CD14-positive monocyte (primary cell): ENCODE measurements around the gene SSB. TPM values are rescaled to one million over a fixed set of nuclear protein-coding genes. Genes with fewer than 3 reads are reported as not detected.
A peak's percentile ranks its signal among the peaks of the same experiment; 100 is the strongest.

Source experiments
- DNase-seq, 3 donors: peaks; one replicate each; pipeline ENCODE4 v3.0.0-alpha.2; 2011 to 2022
- H2AFZ ChIP-seq: 2 replicates; pipeline ENCODE4 v1.6.0; 2012; ENCODE audit warnings: mild to moderate bottlenecking, low read depth, low read length, inconsistent platforms; ENCODE audit not compliant: insufficient read depth, poor library complexity, severe bottlenecking
- H3K27ac ChIP-seq, 2 donors: 1 replicate in 1 of 2; 2 replicates in 1 of 2; pipeline ENCODE4 v1.5.1; 2012 to 2013; ENCODE audit warnings: low read length in 2 of 2, control low read depth in 1 of 2, inconsistent platforms in 1 of 2, low read depth in 1 of 2, mild to moderate bottlenecking in 1 of 2
- H3K27me3 ChIP-seq, 2 donors: one replicate each; pipeline versions ENCODE4 v1.6.0 to v1.6.1; 2011 to 2013; ENCODE audit warnings: low read length in 2 of 2; ENCODE audit not compliant: control insufficient read depth in 2 of 2, insufficient read depth in 2 of 2
- H3K36me3 ChIP-seq, 2 donors: replicated peaks in 1 of 2; 1 replicate in 1 of 2; 2 replicates in 1 of 2; pipeline versions ENCODE4 v1.5.1 to v1.6.1; 2012 to 2013; ENCODE audit warnings: low read length in 2 of 2, control low read depth in 1 of 2, inconsistent platforms in 1 of 2, mild to moderate bottlenecking in 1 of 2; ENCODE audit not compliant: insufficient read depth in 2 of 2, control insufficient read depth in 1 of 2
- H3K4me1 ChIP-seq, 2 donors: 1 replicate in 1 of 2; 2 replicates in 1 of 2; pipeline versions ENCODE4 v1.5.1 to v1.6.1; 2012 to 2013; ENCODE audit warnings: low read length in 2 of 2, control low read depth in 1 of 2, inconsistent platforms in 1 of 2, mild to moderate bottlenecking in 1 of 2, moderate library complexity in 1 of 2; ENCODE audit not compliant: insufficient read depth in 2 of 2, control insufficient read depth in 1 of 2
- H3K4me2 ChIP-seq: replicated peaks from 2 replicates; pipeline ENCODE3; 2012; ENCODE audit warnings: low read length, moderate library complexity, mild to moderate bottlenecking; ENCODE audit not compliant: poor library complexity, severe bottlenecking; ENCODE audit errors: extremely low read depth
- H3K4me3 ChIP-seq, 3 experiments: fragments of 200-600 bp in 1 of 3; sonication (generic) in 1 of 3; replicated peaks in 1 of 3; 1 replicate in 2 of 3; 2 replicates in 1 of 3; pipeline ENCODE4 v1.5.1; 2011 to 2013; ENCODE audit warnings: low read length in 3 of 3, mild to moderate bottlenecking in 3 of 3, control low read depth in 2 of 3, low read depth in 2 of 3, inconsistent platforms in 1 of 3, moderate library complexity in 1 of 3
- H3K79me2 ChIP-seq: 2 replicates; pipeline ENCODE4 v1.6.0; 2012; ENCODE audit warnings: mild to moderate bottlenecking, control low read depth, inconsistent platforms, low read length, moderate library complexity; ENCODE audit not compliant: insufficient read depth
- H3K9ac ChIP-seq: 2 replicates; pipeline ENCODE4 v1.6.0; 2017; ENCODE audit warnings: low read length, mild to moderate bottlenecking; ENCODE audit not compliant: insufficient read depth, poor library complexity, severe bottlenecking
- H3K9me3 ChIP-seq, 2 donors: replicated peaks in 1 of 2; 1 replicate in 1 of 2; 2 replicates in 1 of 2; pipeline versions ENCODE4 v1.5.1 to v1.6.1; 2012 to 2013; ENCODE audit warnings: low read length in 2 of 2, control low read depth in 1 of 2; ENCODE audit not compliant: control insufficient read depth in 1 of 2, insufficient read depth in 1 of 2
- H4K20me1 ChIP-seq: 2 replicates; pipeline ENCODE4 v1.6.0; 2012; ENCODE audit warnings: mild to moderate bottlenecking, low read length, control low read depth, moderate library complexity; ENCODE audit not compliant: insufficient read depth
- H3K27ac Mint-ChIP-seq, 7 donors: one replicate each; pipeline ENCODE4 v1.8.0; 2020; ENCODE audit warnings: mild to moderate bottlenecking in 7 of 7, mixed read lengths in 7 of 7, moderate library complexity in 6 of 7, inconsistent platforms in 2 of 7
- H3K27me3 Mint-ChIP-seq, 3 donors: one replicate each; pipeline ENCODE4 v1.8.0; 2021 to 2022; ENCODE audit warnings: low read depth in 3 of 3, mild to moderate bottlenecking in 3 of 3, mixed read lengths in 3 of 3, moderate library complexity in 3 of 3, inconsistent platforms in 1 of 3
- H3K36me3 Mint-ChIP-seq, 2 donors: one replicate each; pipeline ENCODE4 v1.8.0; 2020; ENCODE audit warnings: mixed read lengths in 2 of 2, inconsistent platforms in 1 of 2, mild to moderate bottlenecking in 1 of 2
- H3K4me1 Mint-ChIP-seq: one replicate; pipeline ENCODE4 v1.8.0; 2020; ENCODE audit warnings: mild to moderate bottlenecking, mixed read lengths
- H3K4me3 Mint-ChIP-seq, 2 donors: one replicate each; pipeline ENCODE4 v1.8.0; 2020; ENCODE audit warnings: mild to moderate bottlenecking in 2 of 2, mixed read lengths in 2 of 2, moderate library complexity in 1 of 2
- H3K9me3 Mint-ChIP-seq, 7 donors: one replicate each; pipeline ENCODE4 v1.8.0; 2020 to 2022; ENCODE audit warnings: mixed read lengths in 7 of 7, mild to moderate bottlenecking in 6 of 7, moderate library complexity in 6 of 7, inconsistent platforms in 2 of 7
- CTCF ChIP-seq: fragments of 200-600 bp; IDR thresholded peaks from one replicate; pipeline ENCODE4 v1.8.0; 2022; ENCODE audit warnings: antibody characterized with exemption, mild to moderate bottlenecking
- WGBS: methylation state at CpG from one replicate; pipeline ENCODE4 v1.1.5; 2013; ENCODE audit warnings: missing lambda C conversion rate; ENCODE audit not compliant: insufficient coverage; 5-methylcytosine and 5-hydroxymethylcytosine counted together
- intact Hi-C, 2 donors: fragments of 100-400 bp; cut with micrococcal nuclease; formaldehyde crosslinking; loops; one replicate each; pipeline versions ENCODE4 v1.15.0 to v1.15.1; 2023
- polyA plus RNA-seq, 3 donors: library from polyadenylated mRNA; depleted of rRNA in 1 of 3; unstranded in 2 of 3; stranded (reverse) in 1 of 3; fragments of 300-500 nt in 2 of 3; fragments of >200 nt in 1 of 3; fragmentation: Illumina TruSeq in 2 of 3; gene quantifications; 1 replicate in 2 of 3; 2 replicates in 1 of 3; pipeline ENCODE4 v1.2.3, GENCODE V29; 2012 to 2021

Gene SSB
- polyA plus RNA-seq, 3 donors, result 32.6 to 88.7 (median 60.2) TPM

GRCh38 chr2:169823996-169824372 lies 25.3 kb downstream of the SSB start:
- peaks cover 41% of the 10 kb centered on the region for H3K79me2 ChIP-seq
- no peak for TF ChIP-seq CTCF
- Mint-ChIP-seq H3K9me3 (peaks cover 0 to 1% (median 0%) of the 10 kb centered on the region in 7 donors), H3K4me3 (peak overlapping the region; percentile 84 to 92), H3K36me3 (peaks cover 11 to 29% of the 10 kb centered on the region in 2 donors), H3K27ac (peak overlapping the region in 5 of 7 donors; percentile 54 to 76 (median 69)), H3K4me1 (peaks cover 34% of the 10 kb centered on the region), H3K27me3 (peaks cover 1 to 2% (median 2%) of the 10 kb centered on the region in 3 donors)
- peak overlapping the region; percentile 93 for H3K4me2 ChIP-seq
- H2AFZ ChIP-seq, result peak overlapping the region; percentile 95
- intact Hi-C loops, result loop anchor here (10.0 kb wide), 3 partner anchors 111 to 249 kb away; partner anchors contain the start of genes FASTKD1 (in 1 of the 2) and PPIG (in 1 of the 2)
- H3K27ac ChIP-seq, result peak overlapping the region in 1 of 2 donors; percentile 81
- no peaks in the 10 kb centered on the region for H3K9me3 ChIP-seq
- H4K20me1 ChIP-seq, result peaks cover 12% of the 10 kb centered on the region
- peak overlapping the region; percentile 83 to 95 (median 92) for H3K4me3 ChIP-seq
- H3K27me3 ChIP-seq, result no peaks in the 10 kb centered on the region
- no peak for DNase-seq
- H3K9ac ChIP-seq, result peak overlapping the region; percentile 79
- WGBS, result no CpG with 5 or more reads among the region's 4 CpGs
- peaks cover 3 to 5% of the 10 kb centered on the region in 2 donors for H3K36me3 ChIP-seq
- H3K4me1 ChIP-seq, result peaks cover 23 to 40% of the 10 kb centered on the region in 2 donors

DNA sequence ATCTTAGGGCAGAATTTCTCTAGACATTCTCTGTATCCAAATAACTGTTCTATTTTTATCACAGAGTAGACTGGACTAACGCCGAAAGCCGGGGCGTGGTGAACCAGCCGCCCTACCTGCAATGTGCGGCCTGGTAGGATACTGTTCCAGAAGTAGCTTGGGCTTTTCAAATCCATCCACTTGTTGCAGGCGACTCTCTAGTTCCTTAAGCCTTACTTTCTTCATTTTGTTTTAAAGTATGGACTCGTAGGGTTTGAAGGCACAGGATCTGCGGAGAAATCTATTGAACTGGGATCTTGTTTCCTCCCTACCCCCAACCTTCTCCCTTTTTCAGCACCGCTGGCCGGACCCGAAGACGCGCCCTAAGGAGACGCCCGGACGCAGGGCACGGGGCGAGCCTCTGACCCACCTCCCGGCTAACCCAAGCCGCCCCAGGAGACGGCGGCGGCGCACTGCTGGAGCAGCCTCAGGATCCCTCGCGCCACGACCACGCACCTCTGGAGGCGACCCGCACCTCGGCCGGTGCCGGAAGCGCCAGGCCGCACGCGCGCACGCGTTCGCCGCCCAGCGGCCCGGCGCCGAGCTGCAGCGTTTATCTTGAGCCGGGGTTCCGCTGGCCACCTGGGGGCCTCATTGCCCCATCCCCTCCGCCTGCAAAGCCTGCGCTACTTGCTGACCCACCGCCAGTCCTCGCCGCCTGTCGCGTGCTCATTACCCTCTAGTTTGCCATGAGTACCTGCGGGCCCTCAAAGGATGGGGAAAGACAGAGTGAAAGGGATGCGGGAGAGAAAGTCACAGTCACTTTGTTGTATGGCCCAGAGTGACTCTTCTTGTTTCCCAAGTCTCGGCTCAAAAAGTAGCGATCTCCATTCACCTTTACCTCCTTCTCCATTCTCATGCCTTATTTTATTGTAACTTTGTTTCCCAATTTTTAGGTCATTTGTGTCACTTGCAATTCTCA lies 26.0 kb downstream of the SSB start, which contains the start of gene METTL5:
Gene METTL5 (minus strand): TSS at position 533 of the 961 bp plus-strand sequence. CDS start 308 bp downstream, at position 225.
- H3K79me2 ChIP-seq, result peaks cover 48% of the 10 kb centered on the region
- peak; percentile 95 for TF ChIP-seq CTCF
- 0% methylated on average over 50 of the region's 61 CpGs for WGBS
- H3K4me2 ChIP-seq, result peak within 1 kb of the TSS; percentile 93
- Mint-ChIP-seq H3K9me3 (peaks cover 0 to 1% (median 0%) of the 10 kb centered on the region in 7 donors), H3K27ac (peak within 1 kb of the TSS in 6 of 7 donors; percentile 54 to 76 (median 68)), H3K4me3 (peak within 1 kb of the TSS; percentile 84 to 92), H3K36me3 (peaks cover 9 to 26% of the 10 kb centered on the region in 2 donors), H3K4me1 (peaks cover 40% of the 10 kb centered on the region), H3K27me3 (peaks cover 1 to 2% (median 2%) of the 10 kb centered on the region in 3 donors)
- H2AFZ ChIP-seq, result peak within 1 kb of the TSS; percentile 95
- H3K4me1 ChIP-seq, result peaks cover 27 to 44% of the 10 kb centered on the region in 2 donors
- peak within 1 kb of the TSS; percentile 79 for H3K9ac ChIP-seq
- H3K27me3 ChIP-seq, result no peaks in the 10 kb centered on the region
- peaks cover 0 to 3% of the 10 kb centered on the region in 2 donors for H3K36me3 ChIP-seq
- no peaks in the 10 kb centered on the region for H3K9me3 ChIP-seq
- peak; percentile 51 to 77 (median 73) for DNase-seq
- peak within 1 kb of the TSS in 1 of 2 donors; percentile 81 for H3K27ac ChIP-seq
- intact Hi-C loops, result loop anchor here (10.0 kb wide), 3 partner anchors 110 to 250 kb away; partner anchors contain the start of genes FASTKD1 (in 1 of the 2) and PPIG (in 1 of the 2)
- H4K20me1 ChIP-seq, result peaks cover 19% of the 10 kb centered on the region
- H3K4me3 ChIP-seq, result peak within 1 kb of the TSS; percentile 83 to 95 (median 92)
